GM18499 (cell line): Measurements from ENCODE around the gene LCOR.

ENCODE experiments used
- ATAC-seq: cut with Tn5 transposase; IDR thresholded peaks from one replicate; pipeline ENCODE4 v1.9.1; 2021; ENCODE audit warnings: moderate number of reproducible peaks; ENCODE audit not compliant: insufficient read depth, unreplicated experiment

The LCOR gene

DNA sequence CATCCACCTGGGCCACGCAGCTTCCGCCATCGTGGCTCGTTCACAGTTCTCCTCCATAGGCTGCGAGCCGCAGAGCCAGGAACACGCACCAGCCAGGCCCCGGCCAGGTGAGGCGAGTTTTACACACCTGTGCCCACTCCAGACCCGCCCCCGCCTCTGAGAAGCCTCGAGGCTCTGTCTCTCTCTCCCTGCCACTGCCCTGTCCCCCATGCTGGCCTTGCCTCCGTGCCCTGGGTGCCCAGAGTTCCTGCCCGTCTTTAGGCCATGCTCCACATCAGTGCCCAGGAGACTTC lies 211.4 kb downstream of the LCOR start:
- ATAC-seq = no peak
